Measurements from ENCODE around the gene LRMDA. TPM values are rescaled to one million over a fixed set of nuclear protein-coding genes. Genes with fewer than 3 reads are reported as not detected.

LRMDA gene
- polyA plus RNA-seq, 4 donors: 19.1 to 23.0 (median 20.7) TPM

DNA sequence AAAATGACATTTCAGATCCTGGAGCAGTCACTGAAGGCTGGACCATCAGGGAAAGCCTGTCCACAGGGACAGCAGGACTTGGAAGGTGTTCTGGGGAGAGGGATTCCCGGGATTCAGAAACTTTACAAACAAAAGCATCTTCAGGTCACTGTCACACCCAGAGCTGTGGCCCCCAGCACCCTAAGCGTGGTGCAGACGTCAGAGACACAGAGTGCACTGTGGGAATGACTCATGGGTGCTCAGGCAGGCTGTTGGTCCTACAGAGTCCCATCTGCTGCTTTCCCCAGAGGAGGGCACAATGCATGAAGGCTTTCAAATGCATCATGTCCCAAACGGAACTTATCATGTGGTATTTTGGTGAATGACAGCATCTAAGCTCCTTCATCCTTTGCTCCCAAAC lies 13.1 kb upstream of the LRMDA start:
- DNase-seq (ENCODE audit: low read depth in 4 of 4, low spot score in 3 of 4): no peak

DNA sequence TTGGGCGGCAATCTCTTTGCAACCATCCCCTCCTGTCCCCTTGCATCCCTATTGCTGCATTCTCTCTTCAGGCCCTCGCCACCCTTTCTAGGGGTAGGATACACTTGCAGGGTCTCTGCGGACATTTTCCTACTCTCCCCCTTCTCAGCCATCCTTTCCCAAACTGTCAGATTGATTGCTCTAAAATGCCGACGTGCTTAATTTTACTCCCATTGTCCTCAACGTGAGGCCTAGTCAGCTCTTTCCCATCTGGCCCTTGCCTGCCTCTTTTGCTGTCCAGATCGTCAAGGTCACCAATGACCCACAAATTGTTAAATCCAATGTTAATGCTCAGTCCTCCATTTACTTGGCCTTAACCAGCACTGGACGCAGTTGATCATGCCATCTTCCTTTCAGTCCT lies 12.7 kb upstream of the LRMDA start:
- DNase-seq (ENCODE audit: low read depth in 4 of 4, low spot score in 3 of 4): no peak

DNA sequence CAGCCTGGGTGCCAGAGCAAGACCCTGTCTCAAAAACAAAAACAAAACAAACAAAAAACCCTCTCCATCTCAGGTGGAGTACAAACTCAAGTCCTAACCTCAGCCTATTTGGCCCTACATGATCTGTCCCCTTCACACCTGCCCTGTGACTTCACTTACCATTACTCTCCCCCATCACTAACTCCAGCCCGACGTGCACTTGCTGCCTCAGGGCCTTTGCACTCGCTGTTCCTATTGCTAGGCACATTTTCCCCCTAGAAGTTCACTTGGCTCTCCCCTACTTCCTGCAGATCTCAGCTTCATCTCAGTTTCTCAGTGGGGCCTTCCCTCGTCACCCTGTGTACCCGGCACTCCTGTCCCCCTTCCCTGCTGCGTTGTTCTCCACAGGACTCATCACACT lies 8.5 kb upstream of the LRMDA start:
- DNase-seq (ENCODE audit: low read depth in 4 of 4, low spot score in 3 of 4): no peak

DNA sequence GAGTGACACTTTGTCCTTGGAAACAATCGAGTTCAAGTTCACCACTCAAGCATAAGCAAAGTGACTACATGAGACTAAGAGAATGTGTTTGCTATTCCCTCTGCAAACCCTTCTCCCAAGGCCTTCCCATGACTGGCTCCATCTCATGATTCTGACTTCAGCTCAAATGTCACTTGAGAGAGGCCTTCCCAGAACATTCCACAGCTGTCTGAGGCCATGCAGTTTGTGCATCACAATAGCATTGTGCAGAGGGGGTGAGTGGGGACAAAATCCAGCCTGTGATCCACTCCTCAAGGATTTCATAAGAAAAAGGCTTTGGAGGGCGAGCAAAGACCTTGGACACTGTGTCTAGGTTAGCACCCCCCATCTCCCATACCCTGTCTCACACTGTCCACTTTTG lies 6.9 kb upstream of the LRMDA start:
- DNase-seq (ENCODE audit: low read depth in 4 of 4, low spot score in 3 of 4): no peak

DNA sequence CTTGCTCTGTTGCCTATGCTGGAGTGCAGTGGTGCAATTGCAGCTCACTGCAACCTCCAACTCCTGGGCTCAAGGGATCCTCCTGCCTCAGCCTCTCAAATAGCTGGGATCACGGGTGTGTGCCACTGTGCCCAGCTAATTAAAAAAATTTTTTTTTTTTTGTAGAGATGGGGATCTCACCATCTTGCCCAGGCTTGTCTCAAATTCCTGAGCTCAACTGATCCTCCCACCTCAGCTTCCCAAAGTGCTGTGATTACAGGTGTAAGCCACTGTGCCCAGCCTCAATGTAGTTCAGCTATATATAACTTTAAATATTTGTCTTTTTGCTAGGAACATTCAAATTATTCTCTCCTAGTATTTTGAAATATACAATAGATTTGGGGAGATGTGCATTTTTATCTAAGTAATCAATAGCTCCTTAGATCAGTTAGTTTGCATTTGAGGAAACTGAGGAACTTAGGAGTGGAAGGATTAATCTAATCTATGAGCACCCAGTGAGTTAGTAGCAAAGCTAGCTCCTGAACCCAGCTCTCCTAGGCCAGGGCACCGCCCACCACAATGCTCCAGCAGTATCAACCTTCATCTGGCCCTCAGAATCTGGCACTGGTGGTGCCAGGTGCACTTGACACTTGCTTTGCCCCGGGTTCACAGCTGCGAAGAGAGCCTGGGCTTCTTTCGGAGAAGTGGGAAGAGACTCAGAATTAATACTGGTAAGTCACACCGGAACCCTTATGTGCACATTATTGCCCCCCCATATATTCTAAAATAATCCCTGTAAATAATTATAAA lies 5.9 kb upstream of the LRMDA start:
- DNase-seq (ENCODE audit: low read depth in 4 of 4, low spot score in 3 of 4): no peak

DNA sequence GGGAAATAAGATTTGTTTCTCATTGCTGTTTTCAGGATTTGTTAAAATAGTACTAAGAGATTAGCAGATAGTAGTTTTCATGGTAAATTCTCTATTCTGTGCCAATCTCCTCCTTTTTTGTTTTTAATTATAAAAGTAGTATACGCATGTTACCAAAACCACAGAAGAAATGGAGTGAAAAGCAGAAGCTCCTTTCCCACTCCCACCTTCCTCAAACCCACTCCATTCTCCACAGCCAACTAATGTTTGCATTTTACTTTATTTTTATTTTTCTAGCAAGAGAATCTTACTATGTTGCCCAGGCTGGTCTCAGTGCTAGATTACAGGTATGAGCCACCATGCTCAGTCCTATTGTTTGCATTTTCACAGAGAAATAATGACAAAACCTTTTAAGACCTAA lies 4.5 kb upstream of the LRMDA start:
- no peak for DNase-seq (ENCODE audit: low read depth in 4 of 4, low spot score in 3 of 4)

DNA sequence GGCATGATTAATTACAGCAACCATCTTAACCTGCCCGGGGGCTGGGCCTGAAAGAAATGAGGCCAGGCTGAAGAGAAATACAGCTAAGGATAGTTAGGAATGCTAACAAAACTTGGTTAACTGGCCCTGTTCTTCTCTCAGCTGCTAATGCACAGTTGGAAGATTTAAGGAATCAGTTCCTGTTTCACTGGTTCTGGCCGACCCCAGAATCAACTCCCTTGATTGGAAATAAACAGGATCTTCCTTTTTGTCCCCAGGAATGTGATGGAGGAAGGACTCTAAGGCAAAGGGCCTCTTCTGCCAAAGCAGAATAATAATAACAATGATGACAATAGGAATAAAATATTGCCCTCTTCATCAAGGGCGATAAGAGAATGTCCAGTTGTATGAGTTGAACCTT lies 3.5 kb upstream of the LRMDA start:
- no peak for DNase-seq (ENCODE audit: low read depth in 4 of 4, low spot score in 3 of 4)

DNA sequence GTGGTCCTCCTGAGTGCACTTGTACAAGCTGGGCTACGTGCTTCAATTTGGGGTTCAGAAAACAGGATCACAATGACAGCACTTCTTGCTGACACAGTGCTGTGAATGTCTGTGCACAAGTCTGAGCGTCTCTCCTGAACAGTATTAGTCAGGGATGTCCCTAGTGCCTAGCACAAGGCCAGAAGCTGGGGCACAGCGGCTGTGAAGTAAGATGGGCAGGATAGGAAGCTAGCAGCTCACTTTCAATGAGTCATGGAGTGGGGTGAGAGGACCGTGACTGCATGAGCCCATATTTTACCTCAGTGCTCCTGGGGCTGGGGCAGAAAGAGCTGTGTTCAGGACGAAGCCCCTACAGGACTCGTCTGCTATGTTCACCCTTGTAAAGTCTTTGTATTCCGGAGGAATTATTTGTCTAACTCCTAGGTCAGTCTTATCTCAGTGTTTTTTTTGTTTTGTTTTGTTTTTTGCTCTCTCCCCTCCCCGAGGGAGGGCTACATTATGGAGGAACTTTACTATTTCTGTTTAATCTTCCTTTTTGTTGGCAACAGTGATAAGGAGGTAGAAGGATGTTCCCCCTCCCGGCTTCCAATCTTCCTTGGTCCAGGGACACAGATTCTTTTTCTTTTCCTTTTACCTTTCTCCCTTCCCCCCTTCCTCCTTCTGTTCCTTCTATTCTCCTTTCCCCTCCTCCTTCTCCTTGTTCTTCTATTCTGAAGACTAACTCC lies 2.8 kb upstream of the LRMDA start:
- no peak for DNase-seq (ENCODE audit: low read depth in 4 of 4, low spot score in 3 of 4)

DNA sequence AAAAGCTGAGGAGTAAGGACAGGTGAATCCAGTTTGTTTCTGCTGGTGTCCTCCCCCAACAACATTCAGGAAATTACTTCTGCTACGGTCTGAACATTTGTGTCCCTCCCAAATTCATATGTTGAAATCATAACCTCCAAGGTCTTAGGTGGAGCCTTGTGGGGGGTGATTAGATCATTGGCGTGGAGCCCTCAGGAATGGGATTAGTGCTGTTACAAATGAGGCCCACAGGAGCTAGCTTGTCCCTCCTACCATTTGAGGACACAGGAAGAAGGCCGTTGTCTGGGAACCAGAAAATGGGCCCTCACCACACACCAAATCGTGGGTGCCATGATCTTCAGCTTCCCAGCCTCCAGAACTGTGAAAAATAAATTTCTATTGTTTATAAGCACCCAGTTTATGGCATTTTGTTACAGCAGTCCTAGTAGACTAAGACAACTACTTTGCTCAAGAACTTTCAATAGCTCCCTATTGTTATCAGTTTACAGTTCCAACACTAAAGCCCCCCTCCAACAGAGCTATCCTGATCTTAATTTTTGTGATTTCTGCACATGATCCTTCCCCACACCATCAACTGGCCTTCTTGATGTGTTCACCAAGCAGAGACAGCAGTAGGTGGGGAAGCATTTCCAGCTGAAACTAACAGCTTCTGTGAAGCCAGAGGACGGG lies 2.1 kb upstream of the LRMDA start:
- no peak for DNase-seq (ENCODE audit: low read depth in 4 of 4, low spot score in 3 of 4)

DNA sequence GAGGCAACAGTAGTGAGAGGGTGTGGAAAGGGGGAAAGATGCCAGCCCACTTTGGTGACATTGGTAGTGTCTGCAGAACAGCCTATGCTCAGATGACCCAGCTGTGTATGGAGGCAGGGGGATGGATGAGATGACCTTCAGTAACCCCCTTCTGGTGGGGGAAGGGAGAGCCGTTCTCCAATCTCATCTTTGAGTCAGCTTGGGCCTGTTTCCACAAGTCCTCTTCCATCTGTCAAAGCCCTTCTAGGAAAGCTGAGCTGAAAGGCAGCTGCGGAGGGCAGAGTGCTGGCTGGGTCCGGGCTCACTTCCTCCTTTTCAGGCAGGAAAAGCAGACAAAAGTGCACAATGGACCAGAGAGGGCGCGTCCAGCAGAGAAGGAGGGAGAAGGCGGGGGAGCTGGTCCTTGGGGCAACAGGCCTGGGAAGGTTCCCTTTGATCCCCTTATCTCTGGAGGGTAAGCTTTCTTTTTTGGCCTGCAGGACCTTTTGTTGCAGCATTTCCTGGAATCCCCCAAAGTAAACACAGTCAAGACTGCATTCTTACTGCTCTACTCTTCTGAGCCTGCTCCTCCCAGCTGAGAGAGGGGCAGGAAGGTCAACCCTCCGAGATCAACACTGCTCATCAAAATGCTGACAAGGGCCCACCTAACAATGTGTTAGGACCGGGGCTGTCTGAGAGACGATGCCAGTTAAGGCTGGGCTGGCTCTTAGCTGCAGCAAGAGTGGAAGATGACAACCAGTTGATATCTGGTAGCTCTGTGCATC lies 1.2 kb upstream of the LRMDA start:
- DNase-seq (ENCODE audit: low read depth in 4 of 4, low spot score in 3 of 4): no peak

DNA sequence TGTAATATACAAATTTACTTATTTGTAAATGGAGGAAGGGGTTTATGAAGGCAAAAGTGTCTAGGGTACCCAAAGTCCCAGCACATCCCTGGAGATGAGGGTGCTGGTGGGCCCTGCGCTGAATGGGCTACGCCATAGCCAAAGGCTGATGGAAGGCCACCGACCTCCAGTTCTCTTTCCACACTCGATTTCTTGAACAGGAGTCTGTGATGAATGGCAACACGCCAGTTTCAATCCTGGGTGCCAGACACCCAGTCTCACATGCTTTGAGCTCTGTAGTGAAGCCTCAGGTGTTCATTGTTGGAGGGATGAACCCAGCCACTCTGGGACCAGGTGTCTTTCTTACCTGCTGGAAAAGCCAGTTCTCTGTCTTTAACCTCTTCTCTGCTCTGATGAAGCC lies 752 bp downstream of the LRMDA start:
- no peak for DNase-seq (ENCODE audit: low read depth in 4 of 4, low spot score in 3 of 4)

DNA sequence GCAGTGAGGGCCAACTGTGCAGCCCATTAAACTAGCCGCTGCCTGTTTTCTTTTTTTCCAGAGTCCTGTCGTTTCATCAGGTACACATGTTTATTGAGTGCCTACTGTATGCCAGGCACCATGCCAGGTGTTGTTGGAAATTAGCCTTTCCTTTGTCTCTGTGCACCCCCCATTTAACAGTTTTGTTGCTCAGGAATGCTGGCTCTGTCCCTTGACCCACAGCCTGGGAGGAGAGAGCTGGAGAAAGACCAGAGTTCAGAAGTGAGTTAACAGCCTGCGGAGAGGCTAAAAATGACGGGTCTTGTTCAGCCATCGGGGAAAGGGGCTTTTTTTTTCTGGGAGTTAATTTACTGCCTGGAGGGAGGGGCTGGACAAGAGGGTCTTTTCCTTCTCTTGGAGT lies 1.3 kb downstream of the LRMDA start:
- DNase-seq (ENCODE audit: low read depth in 4 of 4, low spot score in 3 of 4): no peak

DNA sequence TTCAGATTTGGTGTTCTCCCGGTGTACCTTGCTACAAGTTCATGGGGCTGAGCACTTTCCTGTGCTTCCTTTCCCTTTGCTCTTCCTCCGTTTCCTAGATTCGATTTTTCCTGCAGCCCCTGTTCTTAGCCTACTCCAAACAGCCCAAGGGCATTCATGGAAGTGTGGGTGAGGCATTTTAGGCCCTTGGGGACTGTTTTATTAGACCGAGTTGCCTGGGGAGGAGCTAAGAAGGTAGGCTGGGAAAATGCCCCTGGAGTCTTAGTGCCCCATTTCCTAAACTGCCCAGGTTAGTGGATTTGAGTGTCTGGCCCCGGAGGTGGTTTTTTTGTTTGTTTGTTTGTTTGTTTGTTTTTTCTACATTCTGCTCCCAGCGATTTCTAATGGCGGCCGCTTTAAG lies 1.8 kb downstream of the LRMDA start:
- no peak for DNase-seq (ENCODE audit: low read depth in 4 of 4, low spot score in 3 of 4)

DNA sequence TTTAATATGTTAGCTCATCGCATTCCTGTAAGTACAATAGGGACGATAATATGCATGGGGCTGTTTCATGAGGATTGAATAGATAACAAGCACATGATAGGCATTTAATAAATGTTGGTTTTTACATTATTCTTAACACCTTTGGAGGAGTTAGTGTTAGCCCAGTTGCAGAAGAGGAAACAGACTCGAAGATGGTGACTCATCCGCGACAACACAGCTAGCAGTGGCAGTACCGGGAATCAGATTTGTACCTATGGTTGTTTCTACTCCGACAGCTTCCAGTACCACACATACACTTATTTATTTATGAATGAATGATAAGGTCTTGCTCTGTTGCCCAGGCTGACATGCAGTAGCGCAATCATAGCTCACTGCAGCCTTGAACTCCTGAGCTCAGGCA lies 2.9 kb downstream of the LRMDA start:
- no peak for DNase-seq (ENCODE audit: low read depth in 4 of 4, low spot score in 3 of 4)

DNA sequence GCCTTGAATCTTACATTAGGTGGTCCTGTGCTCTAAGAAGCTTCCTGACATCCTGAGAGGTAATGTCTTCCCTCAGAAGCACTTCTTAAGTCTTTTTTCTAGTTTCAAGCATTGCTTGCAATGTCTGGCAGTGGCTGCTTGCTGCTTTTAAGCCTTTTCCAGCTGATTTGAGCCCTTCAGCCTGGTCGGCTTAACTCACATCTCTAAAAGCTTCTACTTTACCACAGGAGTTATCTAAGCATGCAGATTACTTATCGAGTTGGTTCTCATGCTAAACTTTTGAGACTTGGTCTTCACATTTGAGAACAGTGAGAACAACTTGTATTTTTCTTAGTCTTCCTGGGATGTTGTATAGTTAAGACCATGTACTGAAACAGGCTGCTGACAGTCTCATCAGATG lies 3.9 kb downstream of the LRMDA start:
- no peak for DNase-seq (ENCODE audit: low read depth in 4 of 4, low spot score in 3 of 4)

DNA sequence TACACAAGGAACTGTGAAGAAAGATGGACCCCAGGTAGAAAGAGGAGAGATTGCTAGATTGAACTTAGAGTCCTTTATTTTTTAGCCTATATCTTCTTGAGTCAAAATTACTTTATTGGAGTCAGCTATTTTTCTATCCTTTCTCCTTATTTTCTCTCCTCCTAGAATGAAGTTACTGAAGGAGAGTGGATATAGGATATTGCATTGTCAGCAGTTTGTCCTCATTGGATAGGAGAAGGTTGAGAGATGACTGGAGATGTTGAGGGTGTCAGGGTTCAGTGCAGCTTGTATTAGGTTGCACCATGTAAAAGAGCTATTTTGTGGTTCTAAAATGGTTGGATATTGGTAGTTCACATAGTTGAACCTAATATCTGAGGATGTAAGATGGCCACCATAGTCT lies 5.5 kb downstream of the LRMDA start:
- DNase-seq (ENCODE audit: low read depth in 4 of 4, low spot score in 3 of 4): no peak

DNA sequence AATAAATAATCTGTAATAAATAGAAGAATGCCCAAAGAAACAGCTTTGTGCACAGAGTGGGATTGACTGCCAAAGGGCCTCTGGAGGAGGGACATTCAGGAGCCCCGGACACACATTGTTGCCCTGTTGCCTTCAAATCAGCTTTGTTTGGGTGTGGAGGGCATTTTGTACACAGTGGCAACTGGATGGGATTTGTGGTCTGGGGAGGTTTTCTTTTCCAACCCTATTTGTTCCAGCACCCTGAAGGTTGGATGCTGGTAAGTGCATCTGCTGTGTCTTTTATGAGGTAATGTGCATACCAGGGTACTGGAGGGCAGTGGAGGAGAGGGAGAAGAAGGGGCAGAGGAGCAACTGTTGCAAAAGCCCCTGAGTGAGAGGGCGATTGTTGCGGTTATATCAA lies 6.3 kb downstream of the LRMDA start:
- no peak for DNase-seq (ENCODE audit: low read depth in 4 of 4, low spot score in 3 of 4)

DNA sequence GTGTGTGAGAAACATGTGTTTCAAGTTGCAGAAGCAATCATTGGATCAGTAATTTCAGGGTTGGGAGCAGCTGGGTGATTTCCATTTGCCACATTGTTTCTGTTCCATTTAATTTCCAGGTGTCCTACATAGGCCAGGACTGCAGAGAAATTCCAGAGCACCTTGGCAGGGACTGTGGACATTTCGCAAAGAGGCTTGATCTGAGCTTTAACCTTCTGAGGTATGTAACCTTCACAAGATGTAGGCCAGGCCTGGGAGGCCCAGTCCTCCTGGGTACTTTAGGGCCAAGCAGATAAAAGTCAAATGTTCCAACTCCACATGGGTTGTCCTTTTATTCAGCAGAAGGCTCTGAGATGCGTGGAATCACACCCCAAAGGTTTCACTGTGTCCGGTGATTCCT lies 6.9 kb downstream of the LRMDA start:
- no peak for DNase-seq (ENCODE audit: low read depth in 4 of 4, low spot score in 3 of 4)

DNA sequence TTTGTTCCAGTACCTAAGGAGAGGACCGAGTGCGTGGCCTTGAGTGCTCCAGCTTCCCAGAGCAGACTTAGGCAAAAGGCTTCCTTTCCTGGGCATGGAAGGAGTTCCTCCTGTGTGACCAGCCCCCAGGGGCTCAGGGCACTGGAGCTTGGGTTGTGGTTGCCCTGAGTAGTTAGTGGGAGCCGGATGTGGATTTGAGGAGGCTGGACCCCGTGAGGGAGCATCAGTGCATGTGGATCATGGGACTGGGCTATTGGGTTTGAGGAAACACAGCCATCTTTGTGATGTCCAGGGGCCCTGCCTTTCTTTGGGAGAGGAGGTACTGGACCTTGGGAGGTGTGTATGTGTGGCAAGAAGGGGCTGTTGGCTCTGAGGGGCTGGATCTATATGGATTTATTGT lies 8.4 kb downstream of the LRMDA start:
- DNase-seq (ENCODE audit: low read depth in 4 of 4, low spot score in 3 of 4): no peak

DNA sequence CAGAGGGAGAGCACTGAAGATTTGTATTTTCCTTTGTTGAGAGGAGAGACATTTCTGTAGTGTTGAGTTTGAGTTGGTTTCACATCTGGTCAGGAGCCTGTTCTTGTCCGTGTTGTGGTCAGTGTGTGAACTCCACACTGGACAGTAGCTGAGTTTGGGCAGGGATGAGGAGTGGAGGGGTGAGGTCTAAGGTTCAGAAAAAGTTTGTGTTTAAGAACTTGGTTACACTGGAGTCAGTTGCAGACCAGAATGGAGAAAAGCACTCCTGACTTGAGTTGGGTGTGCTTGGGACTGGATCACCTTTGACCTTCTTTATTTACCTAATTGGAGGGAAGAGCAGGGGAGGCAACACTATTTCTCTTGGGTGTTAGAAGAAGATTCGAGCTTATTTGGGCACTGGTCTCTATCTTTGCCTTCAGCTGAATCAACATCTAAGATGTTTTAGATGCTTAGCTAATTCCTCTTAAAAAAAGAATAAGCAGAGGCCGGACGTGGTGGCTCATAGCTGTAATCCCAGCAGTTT lies 8.9 kb downstream of the LRMDA start:
- DNase-seq (ENCODE audit: low read depth in 4 of 4, low spot score in 3 of 4): no peak

DNA sequence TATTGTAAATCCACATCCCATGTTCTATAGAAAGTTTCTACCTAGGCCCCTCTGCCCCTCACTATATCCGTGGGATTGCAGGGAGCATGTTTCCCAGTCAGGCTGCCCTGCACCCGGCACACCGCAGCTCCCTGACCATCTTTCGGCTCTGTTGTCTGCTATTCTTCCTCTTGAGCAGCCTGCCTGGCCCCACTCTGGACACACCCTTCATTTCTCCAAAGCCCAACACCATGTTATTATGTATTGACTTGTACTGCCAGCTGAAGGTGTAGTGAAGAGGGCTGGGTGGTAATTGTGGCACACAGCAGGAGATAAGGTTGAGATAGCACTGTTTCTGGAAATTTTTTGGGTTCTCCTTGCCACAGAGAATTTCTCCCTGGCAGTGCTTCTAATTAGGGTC lies 9.8 kb downstream of the LRMDA start:
- DNase-seq (ENCODE audit: low read depth in 4 of 4, low spot score in 3 of 4): no peak
